OCI-LY7 (cell line): ENCODE data around the gene DMRT1. TPM values are rescaled to one million over a fixed set of nuclear protein-coding genes. Genes with fewer than 3 reads are reported as not detected.

Experiments
- BruUV-seq: library from RNA; stranded (reverse); fragments of 400-500 nt; replicated peaks from 2 replicates; lab custom pipeline; 2021; lab: Mats Ljungman, UMichigan
- CTCF ChIA-PET: fragments of 300-600 bp; sonication (Branson Sonifier 250); formaldehyde crosslinking; loops from one replicate; lab custom pipeline; 2022; ENCODE audit warnings: antibody characterized with exemption; ENCODE audit not compliant: unreplicated experiment; lab: Charles Lee
- POLR2A ChIA-PET: fragments of 300-600 bp; sonication (Branson Sonifier 250); formaldehyde crosslinking; loops from one replicate; lab custom pipeline; 2022; ENCODE audit warnings: antibody characterized with exemption; lab: Charles Lee
- DNase-seq: peaks from one replicate; pipeline ENCODE4 v3.0.0-alpha.2; 2015; ENCODE audit warnings: low spot score
- H2AFZ ChIP-seq: fragments of 200-600 bp; sonication (generic), shearing (Covaris generic); 2 replicates; pipeline ENCODE4 v1.6.1; 2014; ENCODE audit warnings: mild to moderate bottlenecking, antibody characterized with exemption, low read length, moderate library complexity
- H3K27ac ChIP-seq: fragments of 200-600 bp; sonication (generic); 2 replicates; pipeline ENCODE4 v1.5.1; 2014; ENCODE audit warnings: mixed run types, low read depth, mild to moderate bottlenecking, moderate library complexity, low read length, inconsistent platforms; ENCODE audit not compliant: poor library complexity, severe bottlenecking
- H3K36me3 ChIP-seq: fragments of 200-600 bp; sonication (generic); 2 replicates; pipeline ENCODE4 v1.6.1; 2014; ENCODE audit warnings: mild to moderate bottlenecking, antibody characterized with exemption, low read length, moderate library complexity, mixed read lengths; ENCODE audit not compliant: insufficient read depth
- H3K4me1 ChIP-seq: fragments of 200-600 bp; sonication (generic); 2 replicates; pipeline ENCODE4 v1.5.1; 2014; ENCODE audit warnings: mild to moderate bottlenecking, low read length; ENCODE audit not compliant: insufficient read depth, poor library complexity, severe bottlenecking
- H3K4me2 ChIP-seq: fragments of 200-600 bp; sonication (generic); 2 replicates; pipeline ENCODE4 v1.6.1; 2014; ENCODE audit warnings: mild to moderate bottlenecking, low read length
- H3K4me3 ChIP-seq: fragments of 200-600 bp; sonication (generic); 2 replicates; pipeline ENCODE4 v1.5.1; 2014; ENCODE audit warnings: mild to moderate bottlenecking, low read depth, low read length; ENCODE audit not compliant: poor library complexity, severe bottlenecking
- H3K79me2 ChIP-seq: fragments of 200-600 bp; sonication (generic); 2 replicates; pipeline ENCODE4 v1.6.1; 2016; ENCODE audit warnings: low read depth, mild to moderate bottlenecking, low read length, moderate library complexity, mixed read lengths; ENCODE audit not compliant: insufficient read depth
- H3K9me2 ChIP-seq: fragments of 200-600 bp; sonication (generic); 2 replicates; pipeline ENCODE4 v1.6.1; 2016; ENCODE audit warnings: mild to moderate bottlenecking, low read length, mixed read lengths; ENCODE audit not compliant: insufficient read depth
- H3K9me3 ChIP-seq: fragments of 200-600 bp; sonication (generic); 2 replicates; pipeline ENCODE4 v1.6.1; 2014; ENCODE audit warnings: mild to moderate bottlenecking, mixed run types, low read length, mixed read lengths
- H4K20me1 ChIP-seq: fragments of 200-600 bp; sonication (generic); 2 replicates; pipeline ENCODE4 v1.6.1; 2014; ENCODE audit warnings: mild to moderate bottlenecking, antibody characterized with exemption, low read length, moderate library complexity, mixed read lengths; ENCODE audit not compliant: insufficient read depth
- EZH2phosphoT487 ChIP-seq: fragments of 200-600 bp; sonication (generic); IDR thresholded peaks from 2 replicates; pipeline ENCODE4 v1.6.1; 2018; ENCODE audit warnings: low read depth, borderline replicate concordance, mild to moderate bottlenecking, mixed run types, antibody characterized with exemption, low read length, moderate library complexity, mixed read lengths
- intact Hi-C: fragments of 100-400 bp; cut with micrococcal nuclease; formaldehyde crosslinking; loops from one replicate; pipeline ENCODE4 v1.10.0; 2022; ENCODE audit not compliant: unreplicated experiment
- total RNA-seq, 2 experiments: library from RNA; depleted of rRNA in 1 of 2; stranded (reverse); fragments of >200 nt in 1 of 2; shearing (Covaris generic) in 1 of 2; gene quantifications; 2 replicates each; pipeline ENCODE4 v1.2.3, GENCODE V29; 2014 to 2022
- TF ChIP-seq, protein P1 (sequence below): fragments of 200-600 bp; sonication (generic); conservative IDR thresholded peaks from 2 replicates; pipeline ENCODE4 v1.5.1; 2014; ENCODE audit warnings: mild to moderate bottlenecking, antibody characterized with exemption, low read length, moderate library complexity, mixed read lengths

The DMRT1 gene
- total RNA-seq, 2 experiments from 2014 or later: not detected

DNA sequence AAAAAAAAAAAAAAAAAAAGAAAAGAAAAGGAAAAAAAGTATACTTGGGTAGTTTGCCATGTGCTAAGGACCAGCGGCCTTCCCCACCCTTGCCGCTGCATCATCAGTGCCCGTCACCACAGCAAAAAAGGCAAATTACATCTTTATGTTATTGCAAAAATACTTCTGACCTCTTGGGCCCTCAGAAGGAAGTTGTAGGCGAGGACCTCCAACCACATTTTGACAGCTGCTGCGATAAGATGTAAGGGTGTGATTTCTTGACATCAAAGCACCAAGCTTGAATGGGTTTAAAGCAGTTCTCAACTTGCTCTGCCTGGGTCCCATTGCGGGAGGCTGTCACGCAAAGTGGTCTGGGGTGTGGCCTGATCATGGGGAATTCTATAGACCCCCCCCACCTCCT lies 39.2 kb downstream of the DMRT1 start:
- CTCF ChIA-PET: no interaction called here
- Histone ChIP-seq H3K4me2 (no peak overlapping the region), H3K9me3 (no peaks in the 10 kb centered on the region), H3K9me2 (no peaks in the 10 kb centered on the region), H3K36me3 (no peaks in the 10 kb centered on the region), H2AFZ (no peak overlapping the region), H3K27ac (no peak overlapping the region), H4K20me1 (no peaks in the 10 kb centered on the region), H3K4me1 (no peaks in the 10 kb centered on the region), H3K4me3 (no peak overlapping the region), H3K79me2 (no peaks in the 10 kb centered on the region)
- intact Hi-C loops: no loop called here
- BruUV-seq: no TSS peak
- DNase-seq: no peak
- TF ChIP-seq EZH2phosphoT487: no peak
- TF ChIP-seq, protein P1, sequence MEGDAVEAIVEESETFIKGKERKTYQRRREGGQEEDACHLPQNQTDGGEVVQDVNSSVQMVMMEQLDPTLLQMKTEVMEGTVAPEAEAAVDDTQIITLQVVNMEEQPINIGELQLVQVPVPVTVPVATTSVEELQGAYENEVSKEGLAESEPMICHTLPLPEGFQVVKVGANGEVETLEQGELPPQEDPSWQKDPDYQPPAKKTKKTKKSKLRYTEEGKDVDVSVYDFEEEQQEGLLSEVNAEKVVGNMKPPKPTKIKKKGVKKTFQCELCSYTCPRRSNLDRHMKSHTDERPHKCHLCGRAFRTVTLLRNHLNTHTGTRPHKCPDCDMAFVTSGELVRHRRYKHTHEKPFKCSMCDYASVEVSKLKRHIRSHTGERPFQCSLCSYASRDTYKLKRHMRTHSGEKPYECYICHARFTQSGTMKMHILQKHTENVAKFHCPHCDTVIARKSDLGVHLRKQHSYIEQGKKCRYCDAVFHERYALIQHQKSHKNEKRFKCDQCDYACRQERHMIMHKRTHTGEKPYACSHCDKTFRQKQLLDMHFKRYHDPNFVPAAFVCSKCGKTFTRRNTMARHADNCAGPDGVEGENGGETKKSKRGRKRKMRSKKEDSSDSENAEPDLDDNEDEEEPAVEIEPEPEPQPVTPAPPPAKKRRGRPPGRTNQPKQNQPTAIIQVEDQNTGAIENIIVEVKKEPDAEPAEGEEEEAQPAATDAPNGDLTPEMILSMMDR: no peak
- POLR2A ChIA-PET: interaction anchor here (0.7 kb wide), 2 partner anchors 12 to 367 kb away, joined by 3 to 4 read pairs; no protein-coding TSS in a partner anchor

DNA sequence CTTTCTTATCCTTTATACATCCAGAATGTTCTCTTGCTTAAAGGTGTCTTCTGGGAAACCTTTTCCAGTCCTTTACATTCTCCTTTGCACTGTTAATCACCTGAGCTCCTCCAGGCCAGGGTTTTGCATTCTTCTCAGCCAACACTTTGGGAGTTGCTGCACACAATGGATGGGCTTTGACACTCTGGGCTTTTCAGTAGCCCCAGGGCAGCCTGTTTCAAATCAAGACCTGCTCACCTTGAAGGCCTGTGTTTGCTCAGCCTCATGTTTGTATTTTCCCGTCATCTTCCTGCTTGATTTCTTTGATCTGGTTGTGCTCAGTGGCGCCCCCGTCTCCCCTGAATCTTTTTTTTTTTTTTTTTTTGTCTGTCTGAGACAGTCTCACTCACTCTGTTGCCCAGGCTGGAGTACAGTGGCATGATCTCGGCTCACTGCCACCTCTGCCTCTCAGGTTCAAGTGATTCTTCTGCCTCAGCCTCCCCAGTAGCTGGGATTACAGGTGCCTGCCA lies 41.0 kb downstream of the DMRT1 start:
- Histone ChIP-seq H3K9me2 (no peaks in the 10 kb centered on the region), H4K20me1 (no peaks in the 10 kb centered on the region), H3K9me3 (no peaks in the 10 kb centered on the region), H3K4me3 (no peak overlapping the region), H3K36me3 (no peaks in the 10 kb centered on the region), H3K79me2 (no peaks in the 10 kb centered on the region), H3K27ac (no peak overlapping the region), H2AFZ (0 out of 2 replicates have a peak overlapping the region, but pooled peaks have one; percentile 41), H3K4me1 (no peaks in the 10 kb centered on the region), H3K4me2 (no peak overlapping the region)
- no peak for TF ChIP-seq EZH2phosphoT487
- TF ChIP-seq, protein P1: peak; percentile 59
- intact Hi-C loops: no loop called here
- DNase-seq: peak; percentile 13
- no TSS peak for BruUV-seq
- ChIA-PET CTCF (no interaction called here), POLR2A (no interaction called here)

- Histone ChIP-seq H3K4me1 (no peaks in the 10 kb centered on the region), H3K9me2 (no peaks in the 10 kb centered on the region), H2AFZ (no peak overlapping the region), H3K4me2 (no peak overlapping the region), H4K20me1 (no peaks in the 10 kb centered on the region), H3K79me2 (no peaks in the 10 kb centered on the region), H3K4me3 (no peak overlapping the region), H3K27ac (no peak overlapping the region), H3K36me3 (no peaks in the 10 kb centered on the region), H3K9me3 (no peaks in the 10 kb centered on the region)
- POLR2A ChIA-PET: no interaction called here
- no peak for DNase-seq
- TF ChIP-seq, protein P1: no peak
- no peak for TF ChIP-seq EZH2phosphoT487
- no TSS peak for BruUV-seq
- intact Hi-C loops: no loop called here
- CTCF ChIA-PET: no interaction called here
These were observed 41.5 kb downstream of the DMRT1 start for GRCh38 chr9:883011-883410.
